ENCODE results near the gene PORCN. TPM values are rescaled to one million over a fixed set of nuclear protein-coding genes. Genes with fewer than 3 reads are reported as not detected.

Gene PORCN
- total RNA-seq, 1 experiment from 2014 or later = 12.6 TPM

DNA sequence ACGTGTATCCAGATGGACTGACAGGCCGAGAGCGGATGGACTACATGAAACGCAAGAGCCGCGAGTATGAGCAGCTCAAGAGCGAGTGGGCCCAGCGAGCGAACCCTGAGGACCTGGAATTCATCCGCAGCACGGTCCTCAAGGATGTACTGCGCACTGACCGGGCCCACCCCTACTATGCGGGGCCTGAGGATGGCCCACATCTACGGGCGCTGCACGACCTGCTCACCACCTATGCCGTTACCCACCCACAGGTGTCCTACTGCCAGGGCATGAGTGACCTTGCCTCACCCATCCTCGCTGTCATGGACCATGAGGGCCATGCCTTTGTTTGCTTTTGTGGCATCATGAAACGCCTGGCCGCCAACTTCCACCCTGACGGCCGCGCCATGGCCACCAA is 50.8 kb downstream of the PORCN start:
- Histone ChIP-seq H3K14ac (ENCODE audit: insufficient read depth, low read length) (no peak overlapping the region), H3K4ac (ENCODE audit: low read depth, low read length) (no peak overlapping the region), H3T11ph (ENCODE audit: low read length) (no peak overlapping the region), H3K79me2 (ENCODE audit: insufficient read depth, low read length) (no peaks in the 10 kb centered on the region), H2BK15ac (ENCODE audit: low read depth, low read length) (no peak overlapping the region), H2AK5ac (ENCODE audit: insufficient read length, low read length) (no peak overlapping the region), H3K9me3 (ENCODE audit: control insufficient read depth, low read depth, low read length) (peaks cover 33% of the 10 kb centered on the region), H2BK120ac (ENCODE audit: low read depth, low read length, poor library complexity, severe bottlenecking) (no peak overlapping the region), H3K27ac (ENCODE audit: insufficient read length, low read depth, low read length) (no peak overlapping the region), H2BK20ac (ENCODE audit: low read depth, low read length, poor library complexity, severe bottlenecking) (no peak overlapping the region), H3K9ac (ENCODE audit: extremely low read depth, insufficient read length, low read length) (no peak overlapping the region), H3K4me1 (ENCODE audit: insufficient read depth, low read length) (no peaks in the 10 kb centered on the region), H2AFZ (ENCODE audit: low read length) (no peak overlapping the region), H3K18ac (ENCODE audit: insufficient read length, low read depth, low read length) (no peak overlapping the region), H2BK12ac (ENCODE audit: insufficient read length, low read depth, low read length) (no peak overlapping the region), H3K27me3 (ENCODE audit: insufficient read depth, low read length) (no peaks in the 10 kb centered on the region), H4K20me1 (ENCODE audit: control insufficient read depth, insufficient read depth, insufficient read length) (no peaks in the 10 kb centered on the region), H4K5ac (ENCODE audit: insufficient read length, low read depth, low read length) (no peak overlapping the region), H2BK5ac (ENCODE audit: insufficient read length, low read length) (no peak overlapping the region), H3K23ac (ENCODE audit: insufficient read length, low read depth, low read length) (no peak overlapping the region), H4K91ac (ENCODE audit: insufficient read length, low read depth, low read length) (no peak overlapping the region), H4K8ac (replicated peaks; ENCODE audit: insufficient read length, low read depth, low read length) (no peak overlapping the region), H3K4me2 (ENCODE audit: insufficient read depth, insufficient read length, low read length) (no peak overlapping the region), H3K56ac (ENCODE audit: insufficient read length, low read depth, low read length) (no peak overlapping the region), H3K23me2 (ENCODE audit: insufficient read length, low read depth, low read length, poor library complexity, severe bottlenecking) (no peaks in the 10 kb centered on the region), H3K79me1 (ENCODE audit: insufficient read depth, low read depth, low read length, poor library complexity, severe bottlenecking) (no peaks in the 10 kb centered on the region)
- Mint-ChIP-seq H3K4me1 (peaks cover 3% of the 10 kb centered on the region in 2 experiments; a peak in 1 of 4 replicates), H3K27me3 (ENCODE audit: low read depth) (no peaks in the 10 kb centered on the region), H3K36me3 (ENCODE audit: insufficient read depth in 1 of 3, low read depth in 3 of 3) (peaks cover 9 to 58% (median 40%) of the 10 kb centered on the region in 3 experiments; a peak in 6 of 7 replicates), H3K27ac (no peak overlapping the region), H3K9me3 (peaks cover 72 to 77% of the 10 kb centered on the region in 2 experiments), H3K4me3 (no peak overlapping the region)
- no peak for DNase-seq
- TF ChIP-seq, protein P1, sequence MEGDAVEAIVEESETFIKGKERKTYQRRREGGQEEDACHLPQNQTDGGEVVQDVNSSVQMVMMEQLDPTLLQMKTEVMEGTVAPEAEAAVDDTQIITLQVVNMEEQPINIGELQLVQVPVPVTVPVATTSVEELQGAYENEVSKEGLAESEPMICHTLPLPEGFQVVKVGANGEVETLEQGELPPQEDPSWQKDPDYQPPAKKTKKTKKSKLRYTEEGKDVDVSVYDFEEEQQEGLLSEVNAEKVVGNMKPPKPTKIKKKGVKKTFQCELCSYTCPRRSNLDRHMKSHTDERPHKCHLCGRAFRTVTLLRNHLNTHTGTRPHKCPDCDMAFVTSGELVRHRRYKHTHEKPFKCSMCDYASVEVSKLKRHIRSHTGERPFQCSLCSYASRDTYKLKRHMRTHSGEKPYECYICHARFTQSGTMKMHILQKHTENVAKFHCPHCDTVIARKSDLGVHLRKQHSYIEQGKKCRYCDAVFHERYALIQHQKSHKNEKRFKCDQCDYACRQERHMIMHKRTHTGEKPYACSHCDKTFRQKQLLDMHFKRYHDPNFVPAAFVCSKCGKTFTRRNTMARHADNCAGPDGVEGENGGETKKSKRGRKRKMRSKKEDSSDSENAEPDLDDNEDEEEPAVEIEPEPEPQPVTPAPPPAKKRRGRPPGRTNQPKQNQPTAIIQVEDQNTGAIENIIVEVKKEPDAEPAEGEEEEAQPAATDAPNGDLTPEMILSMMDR (conservative IDR thresholded peaks at IDR 0.05) = no peak
- WGBS (ENCODE audit: extremely low coverage, insufficient read length, low lambda C conversion rate) = no CpG with 5 or more reads among the region's 24 CpGs

All from H9 (cell line).